Right renal cortex interstitium (tissue), 3 donors: ENCODE measurements around the gene LIF. TPM values are rescaled to one million over a fixed set of nuclear protein-coding genes. Genes with fewer than 3 reads are reported as not detected.

Source experiments
- DNase-seq, 3 donors: peaks; one replicate each; pipeline ENCODE4 v3.0.0-alpha.2; 2013; ENCODE audit warnings: low read depth in 3 of 3, low spot score in 2 of 3
- polyA plus RNA-seq, 3 donors: library from polyadenylated mRNA; unstranded; fragments of 120-200 nt; gene quantifications; one replicate each; pipeline ENCODE4 v1.2.1, GENCODE V29; 2013; ENCODE audit not compliant: insufficient read length in 3 of 3

The LIF gene
- polyA plus RNA-seq, 3 donors = 1.4 to 1.9 (median 1.5) TPM

- no peak for DNase-seq
Observed at GRCh38 chr22:30265823-30266444, 19.4 kb upstream of the LIF start.

GRCh38 chr22:30265131-30265720 is 18.7 kb upstream of the LIF start:
- DNase-seq = no peak

GRCh38 chr22:30263883-30264282 is 17.3 kb upstream of the LIF start:
- no peak for DNase-seq

- DNase-seq = no peak
Observed at GRCh38 chr22:30262917-30263741, 16.6 kb upstream of the LIF start.

DNA sequence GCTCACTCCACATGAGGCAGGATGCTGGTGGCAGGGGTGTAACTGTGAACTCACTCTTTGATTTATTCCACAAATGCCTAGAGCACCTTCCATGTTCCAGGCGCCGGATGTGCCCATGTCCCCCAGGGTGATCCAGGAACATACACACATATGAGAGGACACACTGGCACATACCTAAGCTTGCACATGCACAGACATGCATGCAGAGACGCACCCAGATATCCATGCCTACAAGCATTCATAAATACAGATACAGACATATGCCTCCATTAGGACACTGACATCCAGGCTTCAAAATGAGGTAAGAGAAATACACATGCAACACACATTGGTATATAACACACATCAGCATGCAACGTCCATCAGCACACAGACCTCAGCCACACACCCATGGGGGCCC is 15.6 kb upstream of the LIF start:
- no peak for DNase-seq

- no peak for DNase-seq
Observed at GRCh38 chr22:30261134-30261533, 14.6 kb upstream of the LIF start.

DNA sequence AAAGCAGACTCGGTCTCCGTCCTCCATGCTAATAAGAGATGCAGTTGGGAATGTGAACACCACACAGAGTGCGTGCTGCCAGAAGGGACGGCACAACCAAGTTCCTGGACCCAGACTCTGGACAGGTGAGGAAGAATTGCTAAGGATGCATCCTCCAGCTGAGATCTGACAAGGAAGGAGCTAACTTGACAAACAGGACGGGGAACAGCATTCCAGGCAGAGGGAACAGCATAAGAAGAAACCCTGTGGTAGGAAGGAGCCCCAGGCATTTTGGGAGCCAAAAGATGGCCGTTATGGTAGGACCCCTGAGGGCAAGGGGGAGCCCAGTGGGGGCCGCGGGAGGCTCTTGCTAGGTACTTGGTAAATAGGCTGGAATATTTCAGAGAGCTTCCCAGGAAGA is 14.1 kb upstream of the LIF start:
- no peak for DNase-seq

DNA sequence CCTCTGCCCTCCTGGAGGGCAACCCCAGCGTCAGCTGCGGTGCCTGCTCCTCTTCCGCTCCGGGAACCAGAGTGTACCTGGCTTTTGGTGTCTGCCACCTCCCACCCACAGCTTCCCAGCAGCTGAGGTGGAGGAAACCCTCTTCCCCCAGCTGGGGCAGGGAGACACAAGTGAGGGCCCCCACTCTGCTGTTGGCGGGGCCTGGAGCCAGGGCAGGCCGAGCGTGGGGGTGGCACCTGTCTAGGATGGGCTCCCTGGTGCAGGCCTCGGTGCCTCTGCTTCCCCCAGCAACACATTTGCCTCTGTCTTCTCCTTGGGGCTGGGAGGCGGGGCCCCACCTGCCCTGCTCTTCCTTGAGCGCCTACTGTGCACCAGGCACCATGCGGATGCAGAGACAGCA is 13.7 kb upstream of the LIF start:
- DNase-seq = no peak

DNA sequence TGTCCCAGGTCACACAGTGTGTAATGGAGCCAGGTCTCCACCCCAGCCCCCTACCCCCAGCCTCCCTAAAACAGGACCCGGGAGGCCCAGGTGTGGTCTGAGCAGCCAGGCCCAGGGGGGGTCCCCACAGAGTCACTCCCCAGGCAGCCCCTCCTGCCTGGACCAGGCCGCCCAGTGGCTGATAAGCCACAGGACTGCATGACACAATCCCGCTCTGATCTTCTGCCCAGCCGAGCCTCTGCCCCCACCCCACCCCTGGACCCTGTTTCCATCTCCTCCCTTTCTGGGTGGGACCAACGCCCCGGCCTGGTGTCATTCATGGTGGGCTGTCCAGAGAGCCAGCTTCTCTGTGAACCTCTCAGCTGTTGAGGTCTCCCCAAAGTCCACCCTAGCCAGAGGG is 7.8 kb upstream of the LIF start:
- no peak for DNase-seq

- DNase-seq = no peak
Observed at GRCh38 chr22:30253205-30253852, 6.8 kb upstream of the LIF start.

DNA sequence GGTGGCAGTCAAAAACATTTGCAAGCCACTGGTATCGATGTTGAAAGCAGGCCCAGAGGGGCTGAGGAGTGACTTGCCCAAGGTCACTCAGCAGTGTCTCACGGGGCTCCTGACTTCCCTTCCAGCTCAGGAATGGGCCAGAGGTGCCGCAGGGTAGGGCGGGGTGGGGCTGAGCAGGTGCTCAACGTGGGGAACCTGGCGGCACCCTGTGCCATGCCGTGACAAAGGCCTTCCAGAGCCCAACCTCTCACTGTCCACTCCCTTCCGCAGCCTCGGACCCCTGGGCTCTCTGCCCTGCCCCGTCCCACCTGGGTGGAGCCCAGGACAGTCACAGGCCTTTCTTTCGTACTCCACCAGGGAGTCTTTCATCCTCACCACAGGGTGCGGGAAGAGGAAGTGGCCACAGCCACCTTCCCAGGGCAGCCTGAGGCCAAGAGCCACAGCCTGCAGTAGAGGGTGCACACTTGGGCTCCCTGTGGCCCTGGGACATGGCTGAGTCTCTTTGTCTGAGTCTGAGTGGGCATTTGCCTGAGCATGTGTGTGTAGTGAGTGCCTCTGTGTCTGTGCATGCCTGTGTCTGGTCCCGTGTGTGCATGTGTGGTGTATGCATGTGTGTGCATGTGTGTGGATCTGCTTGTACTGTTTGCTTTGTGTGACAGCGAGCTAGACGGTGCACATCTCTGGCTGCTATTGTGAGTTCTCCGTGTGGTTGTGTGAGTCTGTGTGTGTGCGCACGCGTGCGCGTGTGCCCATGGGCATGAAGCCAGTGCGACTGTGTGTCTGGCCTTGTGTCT is 6.0 kb upstream of the LIF start:
- no peak for DNase-seq

- no peak for DNase-seq
Observed at GRCh38 chr22:30251711-30252110, 5.2 kb upstream of the LIF start.

DNA sequence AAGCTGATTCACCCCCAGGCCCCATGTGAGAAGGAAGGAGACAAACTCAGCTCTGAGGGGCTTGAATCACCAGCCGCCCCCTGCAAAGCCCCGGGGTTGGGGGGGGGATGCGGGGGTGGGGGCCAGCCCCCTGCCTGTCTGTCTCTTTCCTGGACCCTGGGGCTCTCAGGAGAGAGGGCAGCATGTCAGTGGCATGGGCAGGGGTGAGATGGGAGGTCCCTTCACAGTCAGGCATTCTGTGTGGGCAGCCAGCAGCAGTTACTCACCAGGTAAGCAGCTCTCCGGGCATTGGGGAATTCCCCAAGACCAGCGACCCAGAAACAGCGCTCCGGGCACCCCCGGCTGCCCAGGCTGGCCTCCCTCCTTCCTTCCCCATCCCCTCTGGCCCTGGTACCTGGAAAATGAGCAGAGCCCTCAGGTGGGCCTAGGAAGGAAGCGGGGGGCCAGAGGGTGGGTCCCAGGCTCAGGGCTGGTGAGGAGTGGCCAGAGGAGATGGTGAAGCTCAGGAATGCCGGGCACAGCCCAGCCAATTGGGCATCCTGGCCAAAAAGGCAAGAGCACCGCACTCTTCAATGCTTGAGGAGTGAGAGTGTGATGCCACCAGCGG is 4.2 kb upstream of the LIF start:
- DNase-seq = no peak

- DNase-seq = no peak
Observed at GRCh38 chr22:30250039-30250565, 3.5 kb upstream of the LIF start.

DNA sequence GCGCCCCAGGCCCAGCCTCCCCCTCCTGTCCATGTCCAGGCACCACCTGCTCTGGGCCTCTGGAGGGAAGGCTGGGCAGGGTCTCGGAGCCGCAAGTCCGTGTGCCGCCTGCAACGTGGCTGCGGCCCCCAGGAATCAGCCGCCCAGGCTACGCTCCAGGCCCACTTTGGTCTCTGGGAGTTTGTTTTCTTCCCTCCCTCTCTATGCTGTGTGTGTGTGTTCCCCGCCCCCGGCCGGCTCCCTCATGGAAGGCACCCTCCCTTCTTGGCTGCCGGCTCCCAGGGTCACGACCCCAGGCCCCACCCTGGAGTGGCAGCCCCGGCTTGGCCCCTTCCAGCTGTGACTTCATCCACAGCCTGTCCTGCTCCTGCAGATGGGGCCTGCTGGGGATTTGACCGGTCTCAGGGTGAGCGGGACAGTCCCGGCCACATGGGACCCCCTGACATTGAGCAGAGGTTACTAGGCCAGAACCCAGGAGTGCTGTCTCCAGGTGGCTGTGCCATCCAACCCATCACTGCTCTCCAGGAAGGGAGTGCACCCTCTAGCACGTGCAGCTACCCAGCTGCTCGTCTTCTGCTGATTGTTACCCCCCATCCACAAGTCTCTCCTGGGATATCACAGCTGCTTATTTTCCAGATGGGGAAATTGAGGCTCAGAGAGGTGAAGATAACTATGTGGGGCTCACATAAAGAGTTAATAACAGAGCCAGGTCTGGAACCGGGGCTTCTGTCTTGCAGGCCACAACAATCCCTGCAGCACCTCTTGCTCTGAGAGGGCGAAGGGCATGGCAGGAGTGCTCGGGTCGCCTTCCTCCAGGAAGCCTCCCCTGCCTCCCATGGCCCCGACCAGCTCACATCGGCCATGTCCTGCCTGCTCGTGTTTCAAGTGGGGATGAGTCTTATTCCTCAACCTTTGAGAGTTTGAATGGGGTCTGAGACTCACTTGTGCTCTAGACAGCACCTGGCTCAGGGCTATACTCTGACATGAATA is 2.8 kb upstream of the LIF start:
- no peak for DNase-seq

DNA sequence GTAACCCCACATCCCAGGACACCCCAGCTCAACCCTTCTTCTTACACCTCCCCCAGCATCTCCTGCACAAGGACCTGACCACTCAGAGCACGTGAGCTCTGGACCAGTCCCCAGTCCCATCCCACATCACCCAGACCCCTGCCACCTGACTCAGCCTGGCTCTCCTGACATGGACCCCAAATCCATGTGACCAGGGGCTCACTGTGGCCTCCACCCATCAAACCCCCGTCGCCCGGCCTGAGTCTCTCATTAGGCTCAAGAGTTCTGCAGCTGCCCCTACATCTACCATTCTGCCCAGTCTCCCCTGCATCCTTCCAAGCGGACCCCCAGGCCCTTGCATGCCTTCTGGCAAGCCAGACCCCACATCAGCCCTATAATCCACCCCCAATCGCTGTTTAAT is 1.9 kb upstream of the LIF start:
- no peak for DNase-seq

DNA sequence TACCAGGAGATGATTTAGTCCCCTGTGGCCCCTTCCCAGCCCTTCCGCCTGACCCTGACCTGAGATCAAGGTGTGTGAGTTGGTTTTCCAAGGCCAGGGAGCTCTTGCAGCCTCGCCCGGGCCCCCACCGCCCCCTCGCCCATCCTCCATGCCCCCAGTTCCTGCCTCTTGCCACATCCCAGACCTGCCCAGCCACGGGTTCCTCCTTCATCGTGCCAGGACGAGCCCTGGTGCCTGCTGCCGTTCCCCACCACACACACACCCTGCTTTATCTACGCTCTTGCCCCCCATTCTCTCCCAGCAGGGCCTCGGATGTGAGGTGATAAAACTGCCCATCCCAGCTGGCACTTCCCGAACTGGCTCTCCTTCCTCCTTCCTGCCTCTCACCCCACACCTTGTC is 1.4 kb upstream of the LIF start:
- DNase-seq = no peak

GRCh38 chr22:30247561-30247960 is 1.0 kb upstream of the LIF start:
- DNase-seq = no peak

DNA sequence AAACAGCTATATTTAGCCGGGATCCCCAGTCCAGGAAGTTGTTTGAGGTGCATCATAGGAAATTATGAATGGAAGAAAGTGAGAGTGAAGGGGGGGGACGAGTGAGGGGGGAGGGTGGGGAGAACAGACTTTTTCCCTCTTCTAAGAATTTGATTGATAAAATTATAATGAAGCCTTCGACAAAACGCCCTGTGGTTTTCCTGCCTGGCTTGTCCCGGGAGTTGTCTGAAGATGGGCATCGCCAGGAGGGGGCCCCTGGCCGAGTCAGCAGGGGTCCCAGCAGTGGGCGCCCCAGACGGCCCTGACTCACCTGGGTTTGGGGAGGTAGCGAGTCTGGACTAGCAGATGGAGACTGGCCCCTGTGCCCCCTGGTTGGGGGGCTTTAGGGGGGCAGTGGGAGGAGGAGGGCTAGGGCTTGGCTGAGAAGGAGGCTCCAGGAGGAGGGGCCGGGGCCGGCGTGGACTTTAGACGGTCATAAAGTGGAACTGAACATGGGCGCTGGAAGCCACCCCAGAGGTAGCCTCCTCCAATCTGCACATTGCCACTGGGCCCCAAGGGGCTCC is 336 bp upstream of the LIF start:
- DNase-seq = no peak
